Activated naive CD8-positive, alpha-beta T cell treated with anti-CD3 and anti-CD28 coated beads, Interleukin-2, amount 50 U/mL, for 24 hours (primary cell): ENCODE measurements around the gene TGM2.

Experiments
- ATAC-seq: fragments of 150-1000 bp; cut with Tn5 transposase; one replicate; pipeline ENCODE4 v1.10.0; 2021
- DNase-seq: peaks from one replicate; pipeline ENCODE4 v3.0.0; 2021
- H3K27ac Mint-ChIP-seq: one replicate; pipeline ENCODE4 v1.8.0; 2021; ENCODE audit warnings: mild to moderate bottlenecking, mixed read lengths
- H3K27me3 Mint-ChIP-seq: one replicate; pipeline ENCODE4 v1.8.0; 2021; ENCODE audit warnings: mixed read lengths
- H3K36me3 Mint-ChIP-seq: one replicate; pipeline ENCODE4 v1.8.0; 2021; ENCODE audit warnings: low read depth, mixed read lengths
- H3K4me1 Mint-ChIP-seq: one replicate; pipeline ENCODE4 v1.8.0; 2021; ENCODE audit warnings: mixed read lengths
- H3K4me3 Mint-ChIP-seq: one replicate; pipeline ENCODE4 v1.8.0; 2021; ENCODE audit warnings: mild to moderate bottlenecking, moderate library complexity, mixed read lengths
- H3K9me3 Mint-ChIP-seq: one replicate; pipeline ENCODE4 v1.8.0; 2021; ENCODE audit warnings: mixed read lengths

TGM2 gene

DNA sequence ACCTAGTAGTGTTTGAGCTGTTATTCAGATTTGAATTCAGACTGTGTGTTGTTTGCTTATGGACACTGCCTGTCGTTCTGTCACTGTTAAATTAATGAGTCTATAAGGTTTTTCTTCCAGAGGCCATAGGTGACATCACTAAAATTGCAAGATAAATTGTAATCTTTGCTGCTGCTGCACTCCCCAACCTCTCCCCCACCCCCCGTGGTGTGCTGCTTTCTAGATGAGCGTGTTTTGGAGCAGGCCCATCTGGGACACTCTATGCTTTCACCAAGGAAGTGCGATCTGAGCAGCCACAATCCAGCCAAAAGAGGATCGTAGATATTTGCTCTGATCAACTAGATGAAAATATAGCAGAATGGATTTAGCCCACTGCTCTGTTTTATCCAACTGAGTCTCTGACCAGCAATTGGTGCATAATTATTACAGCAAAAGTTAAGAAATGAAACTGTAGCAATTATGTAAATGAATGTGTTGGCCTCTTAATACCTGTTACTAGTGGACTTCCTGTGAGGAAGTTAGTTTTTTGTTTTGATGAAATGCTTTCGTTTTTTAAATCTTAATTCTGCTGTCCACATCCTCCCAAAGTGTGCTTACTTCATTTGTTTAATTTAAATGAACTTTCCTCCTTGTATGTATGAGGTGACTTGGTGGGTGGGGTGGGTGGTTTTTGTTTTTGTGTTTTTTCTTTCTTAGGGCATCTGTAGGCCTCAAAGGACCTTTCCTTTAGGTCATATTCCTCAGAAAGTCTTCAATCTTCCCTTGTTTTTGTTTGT is 73.4 kb downstream of the TGM2 start:
- Mint-ChIP-seq H3K36me3 (peaks cover 20% of the 10 kb centered on the region), H3K27me3 (no peaks in the 10 kb centered on the region), H3K9me3 (no peaks in the 10 kb centered on the region), H3K4me3 (no peak overlapping the region), H3K4me1 (peaks cover 36% of the 10 kb centered on the region), H3K27ac (peak overlapping the region; percentile 76)
- DNase-seq: no peak
- ATAC-seq: no peak

GRCh38 chr20:38090061-38090460 is 75.0 kb downstream of the TGM2 start:
- DNase-seq (no peak), ATAC-seq (no peak)
- Mint-ChIP-seq H3K27ac (no peak overlapping the region), H3K36me3 (peaks cover 25% of the 10 kb centered on the region), H3K27me3 (no peaks in the 10 kb centered on the region), H3K9me3 (no peaks in the 10 kb centered on the region), H3K4me3 (no peak overlapping the region), H3K4me1 (peaks cover 33% of the 10 kb centered on the region)

DNA sequence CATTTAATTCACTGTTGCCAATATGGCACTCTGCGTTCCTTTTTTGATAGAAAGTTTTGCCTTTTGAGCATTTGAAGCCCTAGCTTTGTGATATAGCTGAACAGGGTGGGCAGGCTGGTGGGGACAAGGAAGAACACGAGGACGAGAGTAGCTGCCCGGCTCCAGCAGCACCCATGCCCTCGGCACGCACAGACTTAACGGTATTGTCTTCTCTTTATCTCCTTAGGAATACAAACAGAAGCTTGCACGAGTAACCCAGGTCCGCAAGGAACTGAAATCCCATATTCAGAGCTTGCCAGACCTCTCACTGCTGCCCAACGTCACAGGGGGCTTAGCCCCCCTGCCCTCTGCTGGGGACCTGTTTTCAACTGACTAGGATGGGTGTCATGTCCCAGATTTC is 75.6 kb downstream of the TGM2 start:
- DNase-seq: no peak
- no peak for ATAC-seq
- H3K9me3 Mint-ChIP-seq: no peaks in the 10 kb centered on the region
- H3K27me3 Mint-ChIP-seq: no peaks in the 10 kb centered on the region
- peaks cover 27% of the 10 kb centered on the region for H3K36me3 Mint-ChIP-seq
- H3K27ac Mint-ChIP-seq: no peak overlapping the region
- peaks cover 28% of the 10 kb centered on the region for H3K4me1 Mint-ChIP-seq
- no peak overlapping the region for H3K4me3 Mint-ChIP-seq

- H3K27ac Mint-ChIP-seq: no peak overlapping the region
- H3K36me3 Mint-ChIP-seq: peaks cover 32% of the 10 kb centered on the region
- no peaks in the 10 kb centered on the region for H3K9me3 Mint-ChIP-seq
- ATAC-seq (no peak), DNase-seq (no peak)
- H3K4me1 Mint-ChIP-seq: no peaks in the 10 kb centered on the region
- H3K27me3 Mint-ChIP-seq: no peaks in the 10 kb centered on the region
- no peak overlapping the region for H3K4me3 Mint-ChIP-seq
Observed at GRCh38 chr20:38085026-38085425, 80.0 kb downstream of the TGM2 start.

DNA sequence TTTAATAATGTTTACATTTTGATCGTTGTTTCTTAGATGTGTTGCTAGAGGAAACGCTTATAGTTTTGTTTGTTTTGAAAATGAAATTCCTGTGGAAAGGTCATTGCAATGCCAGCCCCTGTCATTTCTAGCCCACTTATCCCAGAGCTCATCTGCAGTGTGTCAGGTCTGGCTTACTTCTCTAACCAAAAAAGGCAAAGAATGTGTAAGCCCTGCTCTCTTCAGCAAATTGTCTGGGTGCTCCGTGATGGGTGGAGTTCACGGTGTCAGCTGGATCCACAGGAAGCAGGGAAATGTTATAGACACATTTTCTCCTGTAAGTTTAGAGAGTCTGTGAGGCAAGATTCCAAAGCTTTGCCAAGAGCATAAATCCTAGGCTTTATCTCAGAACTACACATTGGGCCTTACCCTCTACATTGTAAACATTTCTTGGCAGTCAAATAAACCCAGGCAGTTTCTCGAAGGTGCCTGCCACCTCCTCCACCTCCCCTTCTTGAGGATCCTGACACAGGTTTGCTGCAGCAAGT is 80.6 kb downstream of the TGM2 start:
- Mint-ChIP-seq H3K4me3 (no peak overlapping the region), H3K27ac (no peak overlapping the region), H3K36me3 (peaks cover 32% of the 10 kb centered on the region), H3K27me3 (no peaks in the 10 kb centered on the region), H3K9me3 (no peaks in the 10 kb centered on the region), H3K4me1 (peaks cover 2% of the 10 kb centered on the region)
- ATAC-seq: no peak
- no peak for DNase-seq

- Mint-ChIP-seq H3K9me3 (peaks cover 4% of the 10 kb centered on the region), H3K4me3 (no peak overlapping the region), H3K36me3 (peaks cover 40% of the 10 kb centered on the region), H3K27me3 (no peaks in the 10 kb centered on the region), H3K4me1 (peaks cover 2% of the 10 kb centered on the region), H3K27ac (no peak overlapping the region)
- DNase-seq (no peak), ATAC-seq (no peak)
Observed at GRCh38 chr20:38083338-38084048, 81.6 kb downstream of the TGM2 start.

- H3K36me3 Mint-ChIP-seq: peaks cover 45% of the 10 kb centered on the region
- H3K4me1 Mint-ChIP-seq: peaks cover 2% of the 10 kb centered on the region
- DNase-seq: no peak
- no peak for ATAC-seq
- H3K4me3 Mint-ChIP-seq: no peak overlapping the region
- H3K27me3 Mint-ChIP-seq: no peaks in the 10 kb centered on the region
- peaks cover 4% of the 10 kb centered on the region for H3K9me3 Mint-ChIP-seq
- no peak overlapping the region for H3K27ac Mint-ChIP-seq
Observed at GRCh38 chr20:38082894-38083293, 82.2 kb downstream of the TGM2 start.

DNA sequence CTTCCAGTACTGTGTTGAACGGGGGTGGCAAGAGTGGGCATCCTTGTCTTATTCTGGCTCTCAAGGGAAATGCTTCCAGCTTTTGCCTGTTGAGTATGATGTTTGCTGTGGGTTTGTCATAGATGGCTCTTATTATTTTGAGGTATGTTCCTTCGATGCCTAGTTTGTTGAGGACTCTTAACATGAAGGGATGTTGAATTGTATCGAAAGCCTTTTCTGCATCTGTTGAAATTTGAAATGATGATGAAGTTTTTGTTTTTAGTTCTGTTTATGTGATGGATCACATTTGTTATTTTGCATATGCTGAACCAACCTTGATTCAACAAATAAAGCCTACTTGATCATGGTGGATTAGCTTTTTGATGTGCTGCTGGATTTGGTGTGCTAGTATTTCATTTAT is 83.5 kb downstream of the TGM2 start:
- H3K4me1 Mint-ChIP-seq: peaks cover 4% of the 10 kb centered on the region
- no peak overlapping the region for H3K27ac Mint-ChIP-seq
- H3K27me3 Mint-ChIP-seq: no peaks in the 10 kb centered on the region
- DNase-seq (no peak), ATAC-seq (no peak)
- H3K4me3 Mint-ChIP-seq: no peak overlapping the region
- H3K9me3 Mint-ChIP-seq: peaks cover 4% of the 10 kb centered on the region
- H3K36me3 Mint-ChIP-seq: peaks cover 53% of the 10 kb centered on the region

GRCh38 chr20:38079353-38079752 is 85.7 kb downstream of the TGM2 start:
- Mint-ChIP-seq H3K27me3 (no peaks in the 10 kb centered on the region), H3K27ac (no peak overlapping the region), H3K36me3 (peaks cover 51% of the 10 kb centered on the region), H3K4me3 (no peak overlapping the region), H3K4me1 (peaks cover 7% of the 10 kb centered on the region), H3K9me3 (peaks cover 4% of the 10 kb centered on the region)
- no peak for ATAC-seq
- no peak for DNase-seq

GRCh38 chr20:38078084-38078483 is 87.0 kb downstream of the TGM2 start:
- peaks cover 8% of the 10 kb centered on the region for H3K4me1 Mint-ChIP-seq
- ATAC-seq (no peak), DNase-seq (no peak)
- no peaks in the 10 kb centered on the region for H3K27me3 Mint-ChIP-seq
- H3K27ac Mint-ChIP-seq: no peak overlapping the region
- H3K9me3 Mint-ChIP-seq: peaks cover 4% of the 10 kb centered on the region
- H3K36me3 Mint-ChIP-seq: peaks cover 49% of the 10 kb centered on the region
- no peak overlapping the region for H3K4me3 Mint-ChIP-seq
